Measurements from ENCODE around the gene PLEKHD1. TPM values are rescaled to one million over a fixed set of nuclear protein-coding genes. Genes with fewer than 3 reads are reported as not detected.

PLEKHD1 gene
- total RNA-seq, 1 experiment from 2014 or later = 1.0 TPM

DNA sequence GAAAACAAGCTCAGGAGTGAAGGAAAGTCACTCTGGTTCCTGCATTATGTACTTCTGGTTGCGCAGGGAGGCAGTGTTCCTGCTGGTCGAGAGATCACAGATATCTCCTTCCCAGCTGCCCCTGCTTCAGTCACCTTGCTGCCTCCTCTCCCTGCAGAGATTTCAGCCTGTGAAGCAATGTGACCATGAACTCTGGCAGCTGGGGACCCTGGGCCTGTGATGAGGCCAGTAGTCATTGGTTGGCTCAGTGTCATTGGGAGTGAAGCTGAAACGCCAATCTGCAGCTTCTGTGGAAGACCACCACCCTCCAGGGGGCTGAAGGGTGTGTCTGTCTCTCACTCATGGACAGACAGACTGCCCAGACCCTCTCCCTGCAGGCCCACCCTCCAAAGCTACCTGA is 45.0 kb downstream of the PLEKHD1 start:
- DNase-seq (ENCODE audit: low spot score) = no peak
- peaks cover 3% of the 10 kb centered on the region; the same call in 1 of the 2 replicates for H3K27me3 Mint-ChIP-seq (ENCODE audit: low read depth)
- no peak overlapping the region for H3K27ac Mint-ChIP-seq
- no peaks in the 10 kb centered on the region for H3K4me1 Mint-ChIP-seq
- H3K9me3 Mint-ChIP-seq = no peaks in the 10 kb centered on the region
- TF ChIP-seq, protein P1, sequence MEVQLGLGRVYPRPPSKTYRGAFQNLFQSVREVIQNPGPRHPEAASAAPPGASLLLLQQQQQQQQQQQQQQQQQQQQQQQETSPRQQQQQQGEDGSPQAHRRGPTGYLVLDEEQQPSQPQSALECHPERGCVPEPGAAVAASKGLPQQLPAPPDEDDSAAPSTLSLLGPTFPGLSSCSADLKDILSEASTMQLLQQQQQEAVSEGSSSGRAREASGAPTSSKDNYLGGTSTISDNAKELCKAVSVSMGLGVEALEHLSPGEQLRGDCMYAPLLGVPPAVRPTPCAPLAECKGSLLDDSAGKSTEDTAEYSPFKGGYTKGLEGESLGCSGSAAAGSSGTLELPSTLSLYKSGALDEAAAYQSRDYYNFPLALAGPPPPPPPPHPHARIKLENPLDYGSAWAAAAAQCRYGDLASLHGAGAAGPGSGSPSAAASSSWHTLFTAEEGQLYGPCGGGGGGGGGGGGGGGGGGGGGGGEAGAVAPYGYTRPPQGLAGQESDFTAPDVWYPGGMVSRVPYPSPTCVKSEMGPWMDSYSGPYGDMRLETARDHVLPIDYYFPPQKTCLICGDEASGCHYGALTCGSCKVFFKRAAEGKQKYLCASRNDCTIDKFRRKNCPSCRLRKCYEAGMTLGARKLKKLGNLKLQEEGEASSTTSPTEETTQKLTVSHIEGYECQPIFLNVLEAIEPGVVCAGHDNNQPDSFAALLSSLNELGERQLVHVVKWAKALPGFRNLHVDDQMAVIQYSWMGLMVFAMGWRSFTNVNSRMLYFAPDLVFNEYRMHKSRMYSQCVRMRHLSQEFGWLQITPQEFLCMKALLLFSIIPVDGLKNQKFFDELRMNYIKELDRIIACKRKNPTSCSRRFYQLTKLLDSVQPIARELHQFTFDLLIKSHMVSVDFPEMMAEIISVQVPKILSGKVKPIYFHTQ (CRISPR knock-in tag; IDR thresholded peaks at IDR 0.05) = no peak
- TF ChIP-seq RELA (CRISPR knock-in tag; IDR thresholded peaks at IDR 0.05; ENCODE audit: borderline replicate concordance) = no peak
- TF ChIP-seq, protein P2, sequence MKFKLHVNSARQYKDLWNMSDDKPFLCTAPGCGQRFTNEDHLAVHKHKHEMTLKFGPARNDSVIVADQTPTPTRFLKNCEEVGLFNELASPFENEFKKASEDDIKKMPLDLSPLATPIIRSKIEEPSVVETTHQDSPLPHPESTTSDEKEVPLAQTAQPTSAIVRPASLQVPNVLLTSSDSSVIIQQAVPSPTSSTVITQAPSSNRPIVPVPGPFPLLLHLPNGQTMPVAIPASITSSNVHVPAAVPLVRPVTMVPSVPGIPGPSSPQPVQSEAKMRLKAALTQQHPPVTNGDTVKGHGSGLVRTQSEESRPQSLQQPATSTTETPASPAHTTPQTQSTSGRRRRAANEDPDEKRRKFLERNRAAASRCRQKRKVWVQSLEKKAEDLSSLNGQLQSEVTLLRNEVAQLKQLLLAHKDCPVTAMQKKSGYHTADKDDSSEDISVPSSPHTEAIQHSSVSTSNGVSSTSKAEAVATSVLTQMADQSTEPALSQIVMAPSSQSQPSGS (CRISPR knock-in tag; IDR thresholded peaks at IDR 0.05; ENCODE audit: borderline replicate concordance, low read depth) = no peak
- TF ChIP-seq ZBTB21 (CRISPR knock-in tag; IDR thresholded peaks at IDR 0.05; ENCODE audit: borderline replicate concordance) = no peak
- TF ChIP-seq FOXJ3 (CRISPR knock-in tag; IDR thresholded peaks at IDR 0.05; ENCODE audit: borderline replicate concordance) = no peak
- no peak for TF ChIP-seq SP1 (CRISPR knock-in tag; conservative IDR thresholded peaks at IDR 0.05)
- TF ChIP-seq E2F5 (CRISPR knock-in tag; IDR thresholded peaks at IDR 0.05) = no peak
- TF ChIP-seq, protein P3, sequence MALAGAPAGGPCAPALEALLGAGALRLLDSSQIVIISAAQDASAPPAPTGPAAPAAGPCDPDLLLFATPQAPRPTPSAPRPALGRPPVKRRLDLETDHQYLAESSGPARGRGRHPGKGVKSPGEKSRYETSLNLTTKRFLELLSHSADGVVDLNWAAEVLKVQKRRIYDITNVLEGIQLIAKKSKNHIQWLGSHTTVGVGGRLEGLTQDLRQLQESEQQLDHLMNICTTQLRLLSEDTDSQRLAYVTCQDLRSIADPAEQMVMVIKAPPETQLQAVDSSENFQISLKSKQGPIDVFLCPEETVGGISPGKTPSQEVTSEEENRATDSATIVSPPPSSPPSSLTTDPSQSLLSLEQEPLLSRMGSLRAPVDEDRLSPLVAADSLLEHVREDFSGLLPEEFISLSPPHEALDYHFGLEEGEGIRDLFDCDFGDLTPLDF (CRISPR knock-in tag; IDR thresholded peaks at IDR 0.05) = no peak
- TF ChIP-seq GRHL2 (CRISPR knock-in tag; IDR thresholded peaks at IDR 0.05; ENCODE audit: insufficient replicate concordance, severe bottlenecking) = no peak
- no peak for TF ChIP-seq HMGA2 (CRISPR knock-in tag; IDR thresholded peaks at IDR 0.05)
- TF ChIP-seq CREB1 (CRISPR knock-in tag; IDR thresholded peaks at IDR 0.05) = no peak
- no peak for TF ChIP-seq JAZF1 (CRISPR knock-in tag; IDR thresholded peaks at IDR 0.05)
- TF ChIP-seq JUN (CRISPR knock-in tag; IDR thresholded peaks at IDR 0.05) = no peak
- no peak overlapping the region for H3K4me3 Mint-ChIP-seq
- POLR2A ChIA-PET = no interaction called here
- H3K36me3 Mint-ChIP-seq = no peaks in the 10 kb centered on the region
- ATAC-seq = no peak
- CTCF ChIA-PET = interaction anchor here (0.6 to 3.7 kb wide), 8 partner anchors 16 to 138 kb away, joined by 3 to 20 read pairs (median 4); no protein-coding TSS in a partner anchor

DNA sequence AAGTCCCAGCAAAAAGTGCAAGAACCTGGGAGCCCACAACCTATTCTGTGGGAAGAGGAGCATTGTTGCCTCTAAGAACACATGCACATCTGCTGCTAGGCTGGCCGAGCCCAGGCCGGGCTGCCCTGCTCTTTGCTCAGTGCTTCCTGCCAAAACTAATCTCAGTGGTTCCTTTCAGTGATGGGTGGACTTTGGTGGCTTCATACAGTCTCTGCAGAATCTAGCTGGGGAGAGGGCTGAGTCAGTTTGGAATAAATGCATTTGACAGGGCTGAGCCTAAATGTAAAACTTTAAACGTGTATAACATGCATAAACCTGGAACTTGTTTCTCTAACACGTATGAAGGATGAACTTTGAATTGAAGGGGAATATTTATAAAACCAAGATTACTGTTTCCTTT is 45.6 kb downstream of the PLEKHD1 start:
- POLR2A ChIA-PET = no interaction called here
- Mint-ChIP-seq H3K4me1 (0 out of 2 replicates have a peak, but pooled peaks cover 3% of the 10 kb centered on the region), H3K36me3 (no peaks in the 10 kb centered on the region), H3K27me3 (ENCODE audit: low read depth) (peaks cover 3% of the 10 kb centered on the region; the same call in 1 of the 2 replicates), H3K4me3 (no peak overlapping the region), H3K27ac (no peak overlapping the region), H3K9me3 (no peaks in the 10 kb centered on the region)
- no peak for ATAC-seq
- CTCF ChIA-PET = interaction anchor here (1.1 to 3.0 kb wide), 5 partner anchors 15 to 50 kb away, joined by 3 to 17 read pairs (median 6); partner anchors contain the start of gene CCDC177
- DNase-seq (ENCODE audit: low spot score) = no peak
- TF ChIP-seq KAT7 (CRISPR knock-in tag; IDR thresholded peaks at IDR 0.05; ENCODE audit: borderline replicate concordance) (no peak), ZNF317 (CRISPR knock-in tag; IDR thresholded peaks at IDR 0.05; ENCODE audit: borderline replicate concordance, low read depth) (no peak), FOXJ3 (CRISPR knock-in tag; IDR thresholded peaks at IDR 0.05; ENCODE audit: borderline replicate concordance) (no peak), ZNF532 (CRISPR knock-in tag; IDR thresholded peaks at IDR 0.05; ENCODE audit: borderline replicate concordance) (no peak)
- TF ChIP-seq, protein P1 (CRISPR knock-in tag; IDR thresholded peaks at IDR 0.05) = no peak
